GM23338 (cell line): ENCODE measurements around the gene ABCF1. TPM values are rescaled to one million over a fixed set of nuclear protein-coding genes. Genes with fewer than 3 reads are reported as not detected.

ENCODE experiments used
- ATAC-seq: fragments of 200-7000 bp; cut with Tn5 transposase; 3 replicates; pipeline ENCODE4 v1.9.1; 2020
- DNase-seq: peaks from one replicate; pipeline ENCODE4 v3.0.0-alpha.2; 2015; ENCODE audit warnings: low spot score
- H2AFZ ChIP-seq: fragments of 200-600 bp; sonication (generic); 2 replicates; pipeline ENCODE4 v1.8.0; 2016; ENCODE audit warnings: antibody characterized with exemption, mild to moderate bottlenecking, moderate library complexity
- H3F3A ChIP-seq: fragments of 200-600 bp; sonication (generic); replicated peaks from 2 replicates; pipeline ENCODE4 v1.8.0; 2017; ENCODE audit warnings: antibody characterized with exemption, mixed run types, low read depth
- H3K27ac ChIP-seq: fragments of 200-600 bp; sonication (generic); 2 replicates; pipeline ENCODE4 v1.6.1; 2016; ENCODE audit warnings: low read depth
- H3K27me3 ChIP-seq: fragments of 200-600 bp; sonication (generic); 2 replicates; pipeline ENCODE4 v1.8.0; 2016; ENCODE audit warnings: mild to moderate bottlenecking, mixed run types, moderate library complexity; ENCODE audit not compliant: insufficient read depth
- H3K36me3 ChIP-seq: fragments of 200-600 bp; sonication (generic); 2 replicates; pipeline ENCODE4 v1.8.0; 2016; ENCODE audit warnings: mild to moderate bottlenecking; ENCODE audit not compliant: insufficient read depth
- H3K4me1 ChIP-seq: fragments of 200-600 bp; sonication (generic); 2 replicates; pipeline ENCODE4 v1.8.0; 2016; ENCODE audit warnings: mild to moderate bottlenecking, moderate library complexity; ENCODE audit not compliant: insufficient read depth
- H3K4me2 ChIP-seq: fragments of 200-600 bp; sonication (generic); 2 replicates; pipeline ENCODE4 v1.7.1; 2017; ENCODE audit warnings: mixed run types
- H3K4me3 ChIP-seq: fragments of 200-600 bp; sonication (generic); 2 replicates; pipeline ENCODE4 v1.6.1; 2016; ENCODE audit warnings: mixed run types
- H3K79me2 ChIP-seq: fragments of 200-600 bp; sonication (generic); replicated peaks from 2 replicates; pipeline ENCODE4 v1.8.0; 2017; ENCODE audit warnings: mild to moderate bottlenecking; ENCODE audit not compliant: insufficient read depth
- H3K9me2 ChIP-seq: fragments of 200-600 bp; sonication (generic); 2 replicates; pipeline ENCODE4 v1.8.0; 2017; ENCODE audit not compliant: insufficient read depth
- H4K20me1 ChIP-seq: fragments of 200-600 bp; sonication (generic); replicated peaks from 2 replicates; pipeline ENCODE4 v1.8.0; 2017; ENCODE audit warnings: mild to moderate bottlenecking; ENCODE audit not compliant: insufficient read depth
- H3K27ac Mint-ChIP-seq: 2 replicates; pipeline ENCODE4 v1.8.0; 2020; ENCODE audit warnings: inconsistent platforms, mild to moderate bottlenecking, moderate library complexity, mixed read lengths
- H3K27me3 Mint-ChIP-seq: 3 replicates; pipeline ENCODE4 v1.8.0; 2022; ENCODE audit warnings: low read depth, mild to moderate bottlenecking, moderate library complexity, mixed read lengths, inconsistent platforms; ENCODE audit not compliant: insufficient read depth, poor library complexity
- H3K36me3 Mint-ChIP-seq: 3 replicates; pipeline ENCODE4 v1.8.0; 2021; ENCODE audit warnings: low read depth, mild to moderate bottlenecking, inconsistent platforms, moderate library complexity, mixed read lengths
- H3K4me1 Mint-ChIP-seq: 3 replicates; pipeline ENCODE4 v1.8.0; 2020; ENCODE audit warnings: mild to moderate bottlenecking, inconsistent platforms, mixed read lengths
- H3K4me3 Mint-ChIP-seq: 3 replicates; pipeline ENCODE4 v1.8.0; 2021; ENCODE audit warnings: moderate library complexity, mild to moderate bottlenecking, inconsistent platforms, mixed read lengths
- H3K9me3 Mint-ChIP-seq: 3 replicates; pipeline ENCODE4 v1.8.0; 2020; ENCODE audit warnings: moderate library complexity, mild to moderate bottlenecking, inconsistent platforms, mixed read lengths
- CREB1 ChIP-seq: fragments of 250-450 bp; sonication (Bioruptor Pico); IDR thresholded peaks from 2 replicates; pipeline ENCODE4 v1.5.0; 2020; ENCODE audit warnings: low read depth, mild to moderate bottlenecking, moderate library complexity
- ETS1 ChIP-seq: IDR thresholded peaks from 2 replicates; pipeline ENCODE4 v1.6.1; 2016; ENCODE audit warnings: antibody characterized with exemption
- JUNB ChIP-seq: IDR thresholded peaks from one replicate; pipeline ENCODE4 v1.6.1; 2016; ENCODE audit warnings: antibody characterized with exemption; ENCODE audit not compliant: unreplicated experiment
- NANOG ChIP-seq: IDR thresholded peaks from 2 replicates; pipeline ENCODE4 v1.6.1; 2016; ENCODE audit warnings: antibody characterized with exemption, borderline replicate concordance
- POLR2AphosphoS5 ChIP-seq: IDR thresholded peaks from 2 replicates; pipeline ENCODE4 v1.6.1; 2016; ENCODE audit warnings: antibody characterized with exemption, low read depth
- STAT1 ChIP-seq: IDR thresholded peaks from one replicate; pipeline ENCODE4 v1.6.1; 2016; ENCODE audit warnings: antibody characterized with exemption; ENCODE audit not compliant: unreplicated experiment
- ZNF114 ChIP-seq: fragments of 250-450 bp; sonication (Bioruptor Pico); IDR thresholded peaks from 2 replicates; pipeline ENCODE4 v1.5.0; 2020; ENCODE audit warnings: mild to moderate bottlenecking, moderate library complexity
- ZNF331 ChIP-seq: fragments of 250-450 bp; sonication (Bioruptor Pico); IDR thresholded peaks from 2 replicates; pipeline ENCODE4 v1.5.0; 2020; ENCODE audit warnings: low read depth, mild to moderate bottlenecking, moderate library complexity
- ZNF462 ChIP-seq: fragments of 250-450 bp; sonication (Bioruptor Pico); IDR thresholded peaks from 2 replicates; pipeline ENCODE4 v1.5.0; 2020; ENCODE audit warnings: mild to moderate bottlenecking, moderate library complexity
- polyA plus RNA-seq: library from polyadenylated mRNA; unstranded; fragments of >200 nt; fragmentation: Nextera tagmentation; extraction: Ambion mirVana; gene quantifications from 2 replicates; pipeline ENCODE4 v1.2.1, GENCODE V29; 2016
- total RNA-seq: library from RNA; depleted of rRNA; stranded (reverse); fragments of >200 nt; shearing (Covaris generic); gene quantifications from 2 replicates; pipeline ENCODE4 v1.2.3, GENCODE V29; 2014
- TF ChIP-seq, protein P1 (sequence below), 2 experiments: fragments of 200-600 bp in 1 of 2; sonication (generic) in 1 of 2; conservative IDR thresholded peaks; 2 replicates each; pipeline versions ENCODE4 v1.5.1 to v1.6.1; 2016 to 2017; ENCODE audit warnings: antibody characterized with exemption in 2 of 2, low read depth in 2 of 2, mild to moderate bottlenecking in 2 of 2, moderate library complexity in 1 of 2

ABCF1 gene
- total and polyA plus RNA-seq, 2 experiments from 2014 or later = 92.6 to 244 TPM

- no peaks in the 10 kb centered on the region for H3K27me3 ChIP-seq
- no peak overlapping the region for H3K4me2 ChIP-seq
- no peaks in the 10 kb centered on the region for H3K4me1 ChIP-seq
- no peak for ATAC-seq
- no peak overlapping the region for H3K4me3 ChIP-seq
- DNase-seq = no peak
- peaks cover 55% of the 10 kb centered on the region for H3F3A ChIP-seq
- H3K36me3 ChIP-seq = peaks cover 71% of the 10 kb centered on the region
- peaks cover 6% of the 10 kb centered on the region; the same call in 1 of the 2 replicates for H3K79me2 ChIP-seq
- Mint-ChIP-seq H3K9me3 (no peaks in the 10 kb centered on the region), H3K36me3 (peaks cover 97% of the 10 kb centered on the region), H3K27me3 (peaks cover 14% of the 10 kb centered on the region), H3K4me1 (no peaks in the 10 kb centered on the region; the same call in 2 of the 3 replicates), H3K27ac (no peak overlapping the region), H3K4me3 (no peak overlapping the region; the same call in 2 of the 3 replicates)
- peaks cover 35% of the 10 kb centered on the region for H4K20me1 ChIP-seq
- no peaks in the 10 kb centered on the region for H3K9me2 ChIP-seq
- no peak overlapping the region for H2AFZ ChIP-seq
- H3K27ac ChIP-seq = no peak overlapping the region
- TF ChIP-seq CREB1 (CRISPR knock-in tag) = no peak
- no peak for TF ChIP-seq ZNF462 (CRISPR knock-in tag)
- TF ChIP-seq, protein P1, sequence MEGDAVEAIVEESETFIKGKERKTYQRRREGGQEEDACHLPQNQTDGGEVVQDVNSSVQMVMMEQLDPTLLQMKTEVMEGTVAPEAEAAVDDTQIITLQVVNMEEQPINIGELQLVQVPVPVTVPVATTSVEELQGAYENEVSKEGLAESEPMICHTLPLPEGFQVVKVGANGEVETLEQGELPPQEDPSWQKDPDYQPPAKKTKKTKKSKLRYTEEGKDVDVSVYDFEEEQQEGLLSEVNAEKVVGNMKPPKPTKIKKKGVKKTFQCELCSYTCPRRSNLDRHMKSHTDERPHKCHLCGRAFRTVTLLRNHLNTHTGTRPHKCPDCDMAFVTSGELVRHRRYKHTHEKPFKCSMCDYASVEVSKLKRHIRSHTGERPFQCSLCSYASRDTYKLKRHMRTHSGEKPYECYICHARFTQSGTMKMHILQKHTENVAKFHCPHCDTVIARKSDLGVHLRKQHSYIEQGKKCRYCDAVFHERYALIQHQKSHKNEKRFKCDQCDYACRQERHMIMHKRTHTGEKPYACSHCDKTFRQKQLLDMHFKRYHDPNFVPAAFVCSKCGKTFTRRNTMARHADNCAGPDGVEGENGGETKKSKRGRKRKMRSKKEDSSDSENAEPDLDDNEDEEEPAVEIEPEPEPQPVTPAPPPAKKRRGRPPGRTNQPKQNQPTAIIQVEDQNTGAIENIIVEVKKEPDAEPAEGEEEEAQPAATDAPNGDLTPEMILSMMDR (conservative IDR thresholded peaks at IDR 0.05; ENCODE audit: low read depth in 2 of 2) = no peak
- TF ChIP-seq ZNF114 (CRISPR knock-in tag) = no peak
- no peak for TF ChIP-seq NANOG
- TF ChIP-seq ETS1 = no peak
- TF ChIP-seq STAT1 = no peak
- no peak for TF ChIP-seq ZNF331 (CRISPR knock-in tag)
- TF ChIP-seq POLR2AphosphoS5 = no peak
- no peak for TF ChIP-seq JUNB
Measured at GRCh38 chr6:30603961-30604360, 32.7 kb downstream of the ABCF1 start.
